OCI-LY3 (cell line): ENCODE data around the gene RPSA.

Experiments
- H2AFZ ChIP-seq: fragments of 200-600, 300-600 bp; shearing (Covaris generic); 2 replicates; pipeline ENCODE4 v1.6.0; 2014; ENCODE audit warnings: antibody characterized with exemption, low read depth, low read length
- H3K27ac ChIP-seq: fragments of 200-600, 300-600 bp; sonication (generic); 2 replicates; pipeline ENCODE4 v1.5.1; 2014; ENCODE audit warnings: mild to moderate bottlenecking, low read length, moderate library complexity, mixed read lengths
- H3K27me3 ChIP-seq: fragments of 200-600, 300-600 bp; sonication (generic); 2 replicates; pipeline ENCODE4 v1.6.1; 2014; ENCODE audit warnings: low read depth, low read length, mixed read lengths
- H3K36me3 ChIP-seq: fragments of 200-600, 300-600 bp; sonication (generic); replicated peaks from 2 replicates; pipeline ENCODE3; 2014; ENCODE audit warnings: low read depth, low read length, mixed read lengths
- H3K4me1 ChIP-seq: fragments of 300-600, 200-600 bp; sonication (generic); 2 replicates; pipeline ENCODE4 v1.6.1; 2014; ENCODE audit warnings: low read length, mixed read lengths
- H3K4me2 ChIP-seq: fragments of 200-600, 300-600 bp; sonication (generic); 2 replicates; pipeline ENCODE4 v1.6.1; 2014; ENCODE audit warnings: low read length, mixed read lengths
- H3K4me3 ChIP-seq: fragments of 300-600, 200-600 bp; sonication (generic); 2 replicates; pipeline ENCODE4 v1.5.1; 2014; ENCODE audit warnings: antibody characterized with exemption, mild to moderate bottlenecking, low read length, moderate library complexity
- H3K79me2 ChIP-seq: fragments of 300-600, 200-600 bp; shearing (Covaris generic); 2 replicates; pipeline ENCODE4 v1.6.1; 2014; ENCODE audit warnings: mild to moderate bottlenecking, low read length, mixed read lengths
- H3K9ac ChIP-seq: fragments of 300-600, 200-600 bp; shearing (Covaris generic); 2 replicates; pipeline ENCODE4 v1.6.0; 2014; ENCODE audit warnings: mild to moderate bottlenecking, low read length, moderate library complexity
- H3K9me3 ChIP-seq: fragments of 200-600, 300-600 bp; shearing (Covaris generic); 2 replicates; pipeline ENCODE4 v1.6.1; 2014; ENCODE audit warnings: low read length, mixed read lengths; ENCODE audit not compliant: insufficient read depth
- H4K20me1 ChIP-seq: fragments of 200-600, 300-600 bp; sonication (generic); 2 replicates; pipeline ENCODE4 v1.6.1; 2016; ENCODE audit warnings: low read length, mixed read lengths; ENCODE audit not compliant: insufficient read depth
- EZH2phosphoT487 ChIP-seq: fragments of 200-600 bp; shearing (Covaris generic); IDR thresholded peaks from 2 replicates; pipeline ENCODE4 v1.6.1; 2018; ENCODE audit warnings: antibody characterized with exemption, mixed run types, low read depth
- TF ChIP-seq, protein P1 (sequence below): fragments of 200-600, 300-600 bp; sonication (generic); IDR thresholded peaks from 2 replicates; pipeline ENCODE4 v1.5.1; 2014; ENCODE audit warnings: antibody characterized with exemption, low read length, low read depth

The RPSA gene

DNA sequence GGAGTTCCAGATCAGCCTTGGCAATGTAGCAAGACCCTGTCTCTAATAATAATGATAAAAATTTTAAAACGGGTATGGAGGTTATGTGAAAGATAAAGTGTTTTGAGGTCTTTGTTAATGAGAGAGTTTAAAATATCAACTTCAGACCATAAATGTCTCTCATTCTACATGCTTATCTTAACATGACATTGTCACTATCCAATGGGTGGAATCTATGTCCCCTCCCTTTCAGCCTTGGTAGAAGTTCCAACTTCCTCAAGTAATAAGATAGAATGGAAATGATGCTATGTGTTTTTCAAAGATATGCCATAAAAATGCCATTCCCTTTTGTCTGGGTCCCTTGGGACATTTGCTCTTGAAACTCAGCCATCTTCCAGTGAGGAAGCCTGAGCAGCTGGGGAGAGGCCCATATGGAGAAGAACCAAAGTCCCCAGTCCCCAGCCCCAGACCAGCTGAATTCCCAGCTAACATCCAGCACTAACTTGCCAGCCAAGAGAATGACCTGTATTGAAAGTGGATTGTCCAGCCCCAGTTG is 17.0 kb downstream of the RPSA start:
- Histone ChIP-seq H3K9ac (no peak overlapping the region), H3K36me3 (no peaks in the 10 kb centered on the region), H2AFZ (no peak overlapping the region), H4K20me1 (no peaks in the 10 kb centered on the region), H3K27ac (no peak overlapping the region), H3K4me3 (no peak overlapping the region), H3K4me2 (no peak overlapping the region), H3K27me3 (no peaks in the 10 kb centered on the region), H3K79me2 (no peaks in the 10 kb centered on the region), H3K9me3 (no peaks in the 10 kb centered on the region), H3K4me1 (no peaks in the 10 kb centered on the region)
- no peak for TF ChIP-seq EZH2phosphoT487
- TF ChIP-seq, protein P1, sequence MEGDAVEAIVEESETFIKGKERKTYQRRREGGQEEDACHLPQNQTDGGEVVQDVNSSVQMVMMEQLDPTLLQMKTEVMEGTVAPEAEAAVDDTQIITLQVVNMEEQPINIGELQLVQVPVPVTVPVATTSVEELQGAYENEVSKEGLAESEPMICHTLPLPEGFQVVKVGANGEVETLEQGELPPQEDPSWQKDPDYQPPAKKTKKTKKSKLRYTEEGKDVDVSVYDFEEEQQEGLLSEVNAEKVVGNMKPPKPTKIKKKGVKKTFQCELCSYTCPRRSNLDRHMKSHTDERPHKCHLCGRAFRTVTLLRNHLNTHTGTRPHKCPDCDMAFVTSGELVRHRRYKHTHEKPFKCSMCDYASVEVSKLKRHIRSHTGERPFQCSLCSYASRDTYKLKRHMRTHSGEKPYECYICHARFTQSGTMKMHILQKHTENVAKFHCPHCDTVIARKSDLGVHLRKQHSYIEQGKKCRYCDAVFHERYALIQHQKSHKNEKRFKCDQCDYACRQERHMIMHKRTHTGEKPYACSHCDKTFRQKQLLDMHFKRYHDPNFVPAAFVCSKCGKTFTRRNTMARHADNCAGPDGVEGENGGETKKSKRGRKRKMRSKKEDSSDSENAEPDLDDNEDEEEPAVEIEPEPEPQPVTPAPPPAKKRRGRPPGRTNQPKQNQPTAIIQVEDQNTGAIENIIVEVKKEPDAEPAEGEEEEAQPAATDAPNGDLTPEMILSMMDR = no peak

DNA sequence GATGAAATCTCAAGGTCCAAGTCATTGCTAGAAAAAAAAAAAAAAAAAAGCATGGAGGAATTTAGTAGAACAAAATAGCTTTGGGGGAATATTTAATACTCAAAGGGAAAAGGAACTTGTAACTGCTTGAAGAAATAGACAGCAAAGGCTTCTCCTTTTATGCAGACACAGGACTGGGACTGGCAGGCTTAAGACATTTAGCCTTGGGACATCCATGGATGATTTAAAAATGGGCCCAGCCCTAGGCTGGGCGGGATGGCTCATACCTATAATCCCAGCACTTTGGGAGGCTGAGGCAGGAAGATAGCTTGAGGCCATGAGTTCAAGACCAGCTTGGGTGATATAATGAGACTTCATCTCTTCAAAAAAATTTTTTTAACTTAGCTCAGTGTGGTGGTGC is 19.8 kb downstream of the RPSA start:
- Histone ChIP-seq H3K27me3 (no peaks in the 10 kb centered on the region), H4K20me1 (no peaks in the 10 kb centered on the region), H3K4me1 (no peaks in the 10 kb centered on the region), H3K36me3 (no peaks in the 10 kb centered on the region), H3K4me2 (no peak overlapping the region), H3K9ac (no peak overlapping the region), H2AFZ (no peak overlapping the region), H3K4me3 (no peak overlapping the region), H3K9me3 (no peaks in the 10 kb centered on the region), H3K27ac (no peak overlapping the region), H3K79me2 (no peaks in the 10 kb centered on the region)
- TF ChIP-seq, protein P1 = no peak
- TF ChIP-seq EZH2phosphoT487 = no peak

DNA sequence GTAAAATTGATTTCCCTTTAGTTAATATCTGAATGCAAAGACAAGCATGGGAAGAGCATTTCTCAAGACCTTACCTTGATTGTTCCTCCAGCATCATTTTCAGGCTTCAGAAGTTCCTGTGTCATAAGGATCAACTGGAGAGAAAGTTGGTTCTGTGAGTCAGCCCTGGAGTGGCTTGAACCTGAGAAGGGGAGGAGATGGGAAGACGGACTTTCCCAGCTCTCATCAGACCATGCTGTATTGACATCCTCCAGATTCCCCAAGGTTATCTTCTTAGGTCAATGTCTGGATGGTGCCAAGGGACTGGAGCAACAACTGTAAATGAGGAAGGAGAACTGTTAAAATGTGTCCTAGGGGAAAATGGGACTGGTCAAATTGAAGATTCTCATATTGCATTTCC is 21.0 kb downstream of the RPSA start:
- Histone ChIP-seq H3K79me2 (no peaks in the 10 kb centered on the region), H2AFZ (no peak overlapping the region)

DNA sequence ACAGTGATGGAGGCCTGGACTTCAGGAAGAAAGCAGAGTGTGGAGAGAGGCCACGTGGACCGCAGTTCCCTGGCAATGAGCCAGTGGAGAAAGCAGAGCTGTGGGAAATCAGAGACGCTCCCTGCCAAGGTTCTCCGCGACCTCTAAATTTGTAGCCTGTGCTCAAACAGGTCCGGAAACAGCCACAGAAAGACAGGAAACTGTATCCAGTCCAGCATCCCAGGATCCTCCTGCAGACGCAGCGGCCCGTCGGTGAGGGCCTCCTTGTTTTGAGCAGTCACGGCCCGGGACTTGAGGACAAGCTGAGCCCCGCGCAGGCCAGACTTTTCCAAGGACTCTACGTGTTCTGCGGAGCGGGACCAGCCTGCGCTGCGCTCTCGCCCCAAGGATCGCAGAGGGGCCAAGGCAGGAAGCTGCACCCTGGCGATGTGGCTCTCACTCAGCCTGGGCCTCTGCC is 22.3 kb downstream of the RPSA start:
- no peaks in the 10 kb centered on the region for H4K20me1 ChIP-seq
- H3K9me3 ChIP-seq = no peaks in the 10 kb centered on the region
- no peaks in the 10 kb centered on the region for H3K27me3 ChIP-seq
- H3K79me2 ChIP-seq = no peaks in the 10 kb centered on the region
- no peaks in the 10 kb centered on the region for H3K36me3 ChIP-seq
- H2AFZ ChIP-seq = no peak overlapping the region
- TF ChIP-seq, protein P1 = no peak
- TF ChIP-seq EZH2phosphoT487 = no peak
- no peak overlapping the region for H3K4me3 ChIP-seq
- H3K9ac ChIP-seq = no peak overlapping the region
- no peaks in the 10 kb centered on the region for H3K4me1 ChIP-seq
- H3K4me2 ChIP-seq = no peak overlapping the region
- no peak overlapping the region for H3K27ac ChIP-seq

More for the DNA sequence above, 21.0 kb downstream of the RPSA start:
- Histone ChIP-seq H3K27me3 (no peaks in the 10 kb centered on the region), H3K27ac (no peak overlapping the region), H3K4me3 (no peak overlapping the region), H3K9me3 (no peaks in the 10 kb centered on the region), H3K4me1 (no peaks in the 10 kb centered on the region), H3K9ac (no peak overlapping the region), H3K36me3 (no peaks in the 10 kb centered on the region), H3K4me2 (no peak overlapping the region), H4K20me1 (no peaks in the 10 kb centered on the region)
- TF ChIP-seq, protein P1 = no peak
